ENCODE data around the gene EGLN1. TPM values are rescaled to one million over a fixed set of nuclear protein-coding genes. Genes with fewer than 3 reads are reported as not detected.

The EGLN1 gene
- total and polyA plus RNA-seq, 10 of the 15 experiments (the other 5 are each of a cell fraction or from before 2014, with no cell fraction given): 2.4 to 46.6 (median 8.7) TPM

DNA sequence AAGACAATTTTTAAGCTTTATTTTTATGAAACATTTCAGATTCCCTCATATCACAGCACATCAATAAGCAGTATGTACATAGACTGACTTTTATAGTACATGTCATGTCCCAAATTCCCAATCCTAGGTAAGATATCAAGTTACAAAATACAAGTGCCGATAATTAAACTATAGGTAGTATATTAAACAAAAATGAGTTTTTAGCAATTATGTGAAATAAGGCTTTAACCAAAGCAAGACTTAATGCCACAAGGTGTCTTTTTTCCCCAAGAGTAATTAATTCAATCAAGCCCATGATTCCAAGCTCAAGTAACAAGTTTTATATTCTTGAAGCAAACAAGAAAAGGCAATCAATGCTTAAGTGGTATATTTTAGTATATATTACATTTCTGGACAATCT is 89.3 kb downstream of the EGLN1 start:
- H3K9me3 ChIP-seq (replicated peaks; ENCODE audit: control insufficient read depth, insufficient read depth, low read length): no peaks in the 10 kb centered on the region
- SMC1A ChIA-PET (ENCODE audit: uncharacterized antibody, unreplicated experiment): interaction anchor here (1.7 kb wide), 1 partner anchor 203 kb away, joined by 3 read pairs; no protein-coding TSS in a partner anchor
- no peak for TF ChIP-seq SREBF2 (IDR thresholded peaks at IDR 0.05; ENCODE audit: low read length)
- TF ChIP-seq NR2C2 (IDR thresholded peaks at IDR 0.05; ENCODE audit: borderline replicate concordance, control insufficient read depth, insufficient read length, low read depth): no peak
- TF ChIP-seq, protein P1, sequence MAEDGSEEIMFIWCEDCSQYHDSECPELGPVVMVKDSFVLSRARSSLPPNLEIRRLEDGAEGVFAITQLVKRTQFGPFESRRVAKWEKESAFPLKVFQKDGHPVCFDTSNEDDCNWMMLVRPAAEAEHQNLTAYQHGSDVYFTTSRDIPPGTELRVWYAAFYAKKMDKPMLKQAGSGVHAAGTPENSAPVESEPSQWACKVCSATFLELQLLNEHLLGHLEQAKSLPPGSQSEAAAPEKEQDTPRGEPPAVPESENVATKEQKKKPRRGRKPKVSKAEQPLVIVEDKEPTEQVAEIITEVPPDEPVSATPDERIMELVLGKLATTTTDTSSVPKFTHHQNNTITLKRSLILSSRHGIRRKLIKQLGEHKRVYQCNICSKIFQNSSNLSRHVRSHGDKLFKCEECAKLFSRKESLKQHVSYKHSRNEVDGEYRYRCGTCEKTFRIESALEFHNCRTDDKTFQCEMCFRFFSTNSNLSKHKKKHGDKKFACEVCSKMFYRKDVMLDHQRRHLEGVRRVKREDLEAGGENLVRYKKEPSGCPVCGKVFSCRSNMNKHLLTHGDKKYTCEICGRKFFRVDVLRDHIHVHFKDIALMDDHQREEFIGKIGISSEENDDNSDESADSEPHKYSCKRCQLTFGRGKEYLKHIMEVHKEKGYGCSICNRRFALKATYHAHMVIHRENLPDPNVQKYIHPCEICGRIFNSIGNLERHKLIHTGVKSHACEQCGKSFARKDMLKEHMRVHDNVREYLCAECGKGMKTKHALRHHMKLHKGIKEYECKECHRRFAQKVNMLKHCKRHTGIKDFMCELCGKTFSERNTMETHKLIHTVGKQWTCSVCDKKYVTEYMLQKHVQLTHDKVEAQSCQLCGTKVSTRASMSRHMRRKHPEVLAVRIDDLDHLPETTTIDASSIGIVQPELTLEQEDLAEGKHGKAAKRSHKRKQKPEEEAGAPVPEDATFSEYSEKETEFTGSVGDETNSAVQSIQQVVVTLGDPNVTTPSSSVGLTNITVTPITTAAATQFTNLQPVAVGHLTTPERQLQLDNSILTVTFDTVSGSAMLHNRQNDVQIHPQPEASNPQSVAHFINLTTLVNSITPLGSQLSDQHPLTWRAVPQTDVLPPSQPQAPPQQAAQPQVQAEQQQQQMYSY (CRISPR knock-in tag; IDR thresholded peaks at IDR 0.05): no peak
- TF ChIP-seq NFIC (IDR thresholded peaks at IDR 0.05; ENCODE audit: low read depth, low read length): no peak
- TF ChIP-seq FOS (IDR thresholded peaks at IDR 0.05; ENCODE audit: borderline replicate concordance, extremely low read depth, insufficient read length): no peak

More for the DNA sequence above, 89.3 kb downstream of the EGLN1 start:
- in situ Hi-C loops (cut with MboI) (no loop called here), intact Hi-C loops (cut with micrococcal nuclease; ENCODE audit: unreplicated experiment) (no loop called here)
- ChIA-PET POLR2A (no interaction called here), CTCF (interaction anchor here (4.1 kb wide), 1 partner anchor 16 kb away, joined by 28 read pairs; no protein-coding TSS in a partner anchor), RAD21 (ENCODE audit: unreplicated experiment) (no interaction called here)
- peaks cover 16% of the 10 kb centered on the region for H3K4me1 ChIP-seq (ENCODE audit: control insufficient read depth, insufficient read depth, low read length)
- H3K79me2 ChIP-seq (ENCODE audit: control insufficient read depth, insufficient read depth, low read length): peaks cover 49% of the 10 kb centered on the region
- H3K27me3 ChIP-seq (replicated peaks in 1 of 2; ENCODE audit: control insufficient read depth in 2 of 2, insufficient read depth in 2 of 2, low read length in 1 of 2): no peaks in the 10 kb centered on the region
- no peak overlapping the region for H3K4me2 ChIP-seq (ENCODE audit: control insufficient read depth, insufficient read depth)
- no peaks in the 10 kb centered on the region for H3K36me3 ChIP-seq (ENCODE audit: control insufficient read depth in 2 of 2, insufficient read depth in 2 of 2, low read length in 1 of 2)
- DNase-seq (ENCODE audit: low read depth, low spot score): no peak
- ATAC-seq: no peak
- no peak overlapping the region for H2AFZ ChIP-seq (ENCODE audit: control insufficient read depth, low read depth, low read length)
- FAIRE-seq: no peak
- no peaks in the 10 kb centered on the region; the same call in 1 of the 2 replicates for H4K20me1 ChIP-seq (ENCODE audit: control insufficient read depth, insufficient read depth)
- WGBS (ENCODE audit: insufficient coverage, insufficient replicate concordance, low lambda C conversion rate, missing lambda C conversion rate): 100% methylated on average over 1 of the region's 1 CpG
- BruUV-seq (replicated peaks): no TSS peak
- H3K9ac ChIP-seq (ENCODE audit: control insufficient read depth, insufficient read depth, low read length): no peak overlapping the region
- no peak overlapping the region for H3K27ac ChIP-seq (ENCODE audit: control insufficient read depth, insufficient read depth)
- H3K4me3 ChIP-seq: no peak overlapping the region

Measured in GM12878 (cell line).